ENCODE results near the gene FGFR2.

DNA sequence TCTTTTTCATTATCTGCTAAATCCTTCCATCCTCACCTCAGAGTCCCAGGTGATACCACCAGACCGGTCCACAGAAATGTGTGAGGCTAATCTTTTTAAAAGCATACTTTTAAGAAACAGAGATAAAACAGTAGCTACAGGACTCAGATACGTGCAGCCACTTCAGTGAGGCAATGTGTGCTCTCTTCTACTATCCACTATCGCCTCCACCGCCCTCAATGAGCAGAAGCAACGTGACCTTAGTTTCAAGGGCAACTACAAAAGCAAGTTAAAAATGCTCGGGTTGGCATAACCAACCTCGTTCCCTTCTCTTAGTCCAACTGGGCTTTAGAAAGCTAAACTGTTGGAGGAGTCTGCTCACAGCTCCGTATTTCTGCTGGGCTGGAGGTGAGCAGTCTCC, 4.2 kb downstream of the FGFR2 start:
- TF ChIP-seq, protein P1, sequence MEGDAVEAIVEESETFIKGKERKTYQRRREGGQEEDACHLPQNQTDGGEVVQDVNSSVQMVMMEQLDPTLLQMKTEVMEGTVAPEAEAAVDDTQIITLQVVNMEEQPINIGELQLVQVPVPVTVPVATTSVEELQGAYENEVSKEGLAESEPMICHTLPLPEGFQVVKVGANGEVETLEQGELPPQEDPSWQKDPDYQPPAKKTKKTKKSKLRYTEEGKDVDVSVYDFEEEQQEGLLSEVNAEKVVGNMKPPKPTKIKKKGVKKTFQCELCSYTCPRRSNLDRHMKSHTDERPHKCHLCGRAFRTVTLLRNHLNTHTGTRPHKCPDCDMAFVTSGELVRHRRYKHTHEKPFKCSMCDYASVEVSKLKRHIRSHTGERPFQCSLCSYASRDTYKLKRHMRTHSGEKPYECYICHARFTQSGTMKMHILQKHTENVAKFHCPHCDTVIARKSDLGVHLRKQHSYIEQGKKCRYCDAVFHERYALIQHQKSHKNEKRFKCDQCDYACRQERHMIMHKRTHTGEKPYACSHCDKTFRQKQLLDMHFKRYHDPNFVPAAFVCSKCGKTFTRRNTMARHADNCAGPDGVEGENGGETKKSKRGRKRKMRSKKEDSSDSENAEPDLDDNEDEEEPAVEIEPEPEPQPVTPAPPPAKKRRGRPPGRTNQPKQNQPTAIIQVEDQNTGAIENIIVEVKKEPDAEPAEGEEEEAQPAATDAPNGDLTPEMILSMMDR (IDR thresholded peaks at IDR 0.05; ENCODE audit: poor library complexity) = no peak
- TF ChIP-seq EZH2phosphoT487 (IDR thresholded peaks at IDR 0.05; ENCODE audit: low read depth, severe bottlenecking, unreplicated experiment) (no peak), EZH2 (IDR thresholded peaks at IDR 0.05; ENCODE audit: borderline replicate concordance) (no peak)
